ENCODE data around the gene TTLL3.
A peak's percentile ranks its signal among the peaks of the same experiment; 100 is the strongest.

The TTLL3 gene

GRCh38 chr3:9781978-9782603, 28.0 kb upstream of the TTLL3 start:
- DNase-seq = no peak

GRCh38 chr3:9782770-9783169, 27.3 kb upstream of the TTLL3 start:
- DNase-seq = no peak

GRCh38 chr3:9783954-9784353, 26.1 kb upstream of the TTLL3 start:
- DNase-seq = no peak

- no peak for DNase-seq
Observed at GRCh38 chr3:9784965-9785364, 25.1 kb upstream of the TTLL3 start.

GRCh38 chr3:9785602-9786001, 24.5 kb upstream of the TTLL3 start:
- no peak for DNase-seq

DNA sequence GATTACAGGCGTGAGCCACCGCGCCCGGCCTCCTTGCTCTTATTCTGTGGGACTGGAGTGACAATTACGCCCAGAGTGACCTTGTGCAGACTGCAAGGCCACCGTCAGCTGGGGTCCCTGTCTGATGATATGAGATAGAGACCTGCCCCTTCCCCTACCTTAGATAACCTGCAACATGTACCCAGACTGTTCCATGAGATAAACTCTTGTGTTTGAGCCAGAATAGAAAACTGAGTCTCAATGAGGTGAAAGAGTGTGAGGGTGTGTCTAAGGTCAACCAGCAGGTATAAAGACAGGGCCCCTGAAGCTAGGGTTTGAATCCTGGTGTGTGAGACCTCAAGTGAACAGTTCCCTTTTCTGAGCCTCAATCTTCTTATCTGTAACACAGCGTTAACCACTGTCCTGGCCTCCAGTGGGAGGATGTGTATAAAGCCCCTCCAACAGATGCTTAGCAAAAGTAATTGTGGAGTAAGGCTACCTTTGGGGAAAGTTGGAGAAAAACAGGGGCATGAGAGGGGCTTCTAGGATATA, 23.8 kb upstream of the TTLL3 start:
- DNase-seq = no peak

DNA sequence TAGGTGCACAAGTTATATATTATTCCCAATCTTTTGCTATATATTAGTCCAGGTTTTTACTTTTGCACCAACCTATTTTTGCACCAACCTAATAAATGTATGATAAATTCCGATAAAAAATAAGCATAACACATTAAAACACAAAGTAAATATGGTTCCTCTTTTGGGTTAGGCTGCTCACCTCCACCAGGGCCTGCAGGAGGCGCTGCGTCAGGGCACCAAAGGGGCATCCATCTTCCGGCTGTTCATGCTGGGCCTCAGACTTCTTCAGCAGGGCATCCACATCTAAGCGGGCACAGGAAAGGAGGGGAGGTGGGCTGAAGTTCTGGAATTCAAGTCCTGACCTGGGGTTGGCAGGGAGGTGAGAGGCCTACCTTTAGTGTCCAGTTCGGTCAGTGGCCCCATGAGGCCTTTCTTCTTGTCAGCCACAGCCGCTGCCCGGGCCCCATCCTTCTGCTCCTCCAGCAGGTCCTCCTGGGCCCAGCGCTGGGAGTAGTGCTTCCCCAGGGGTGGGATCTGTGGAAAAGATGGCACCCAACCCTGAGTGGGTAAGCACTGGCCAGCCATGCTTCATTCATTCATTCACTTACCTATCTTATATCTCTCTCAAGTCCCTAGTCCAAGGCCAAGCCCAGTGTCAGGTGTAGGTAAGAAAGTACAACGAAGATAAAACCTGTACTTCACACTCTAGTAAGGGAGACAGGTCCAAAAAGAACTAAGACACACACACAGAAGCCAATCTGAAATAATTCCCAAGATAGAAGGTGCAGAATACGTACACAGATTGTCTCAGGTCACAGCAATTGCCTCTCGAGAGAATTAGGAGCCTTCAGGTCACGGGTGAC, 23.0 kb upstream of the TTLL3 start:
- DNase-seq = no peak

DNA sequence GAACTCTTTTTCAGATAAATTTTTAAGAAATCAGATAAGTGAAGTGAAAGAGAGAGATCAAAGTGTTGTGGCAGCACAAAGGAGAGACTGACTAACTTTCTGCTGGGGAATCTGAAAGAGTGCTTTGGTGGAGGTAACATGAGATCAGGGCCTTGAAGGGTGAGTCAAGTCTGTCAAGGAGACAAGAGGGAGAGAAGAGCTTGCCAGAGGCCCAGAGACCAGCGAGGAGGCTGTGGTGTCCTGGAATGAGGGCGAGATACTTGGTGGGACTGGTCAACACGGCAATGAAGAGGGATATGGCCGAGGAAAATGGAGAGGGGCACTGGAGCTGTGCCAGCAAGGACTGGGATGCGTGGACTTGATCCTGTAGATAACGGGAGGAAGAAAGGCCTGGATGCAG, 22.3 kb upstream of the TTLL3 start:
- no peak for DNase-seq

DNA sequence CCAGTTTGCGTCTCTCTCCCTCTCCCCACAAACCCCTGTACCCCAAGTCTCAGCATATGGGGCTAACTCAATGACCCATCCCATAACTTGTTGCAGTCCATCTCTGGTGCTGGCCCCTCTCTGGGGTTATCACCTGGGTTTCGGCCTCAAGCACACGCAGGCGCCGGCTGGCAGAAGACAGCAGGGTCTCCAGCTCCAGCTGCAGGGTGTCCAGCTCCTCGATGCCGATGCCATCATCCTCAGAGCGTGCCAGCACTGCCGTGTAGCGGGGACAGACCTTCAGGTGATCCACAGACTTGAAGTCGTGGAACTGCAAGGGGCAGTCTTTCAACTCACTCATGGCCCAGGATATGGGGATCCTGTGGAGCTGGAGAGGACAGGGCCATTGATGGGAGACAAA, 18.9 kb upstream of the TTLL3 start:
- DNase-seq = no peak

DNA sequence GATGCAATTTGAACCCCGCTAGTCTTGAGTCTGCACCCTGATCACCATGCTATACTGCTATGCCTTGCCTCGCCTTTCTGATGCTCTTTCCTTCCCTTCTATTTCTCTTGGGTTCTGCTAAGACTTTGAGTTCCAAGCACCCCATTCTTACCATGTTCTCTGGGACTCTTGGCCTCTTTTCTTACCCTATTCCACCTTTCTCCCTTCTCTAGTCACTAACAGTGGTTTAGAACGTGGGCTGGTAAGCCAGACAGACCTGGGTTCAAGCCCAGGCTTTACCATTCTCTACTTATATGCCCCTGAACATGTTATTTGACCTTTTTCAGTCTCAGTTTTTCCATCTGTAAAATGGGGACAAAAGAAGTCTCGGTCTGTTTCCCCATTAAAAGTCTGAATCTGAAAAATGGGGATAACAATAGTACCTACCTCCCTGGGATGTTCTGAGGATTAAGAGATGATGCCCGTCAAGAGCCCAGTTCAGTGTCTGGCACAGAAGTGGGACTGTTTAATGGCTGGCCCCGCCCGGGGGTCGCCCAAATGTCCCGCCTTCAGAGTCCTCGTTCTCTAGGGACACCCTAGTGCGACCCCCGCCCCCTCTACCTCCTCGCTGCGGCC, 18.2 kb upstream of the TTLL3 start:
- DNase-seq = no peak

DNA sequence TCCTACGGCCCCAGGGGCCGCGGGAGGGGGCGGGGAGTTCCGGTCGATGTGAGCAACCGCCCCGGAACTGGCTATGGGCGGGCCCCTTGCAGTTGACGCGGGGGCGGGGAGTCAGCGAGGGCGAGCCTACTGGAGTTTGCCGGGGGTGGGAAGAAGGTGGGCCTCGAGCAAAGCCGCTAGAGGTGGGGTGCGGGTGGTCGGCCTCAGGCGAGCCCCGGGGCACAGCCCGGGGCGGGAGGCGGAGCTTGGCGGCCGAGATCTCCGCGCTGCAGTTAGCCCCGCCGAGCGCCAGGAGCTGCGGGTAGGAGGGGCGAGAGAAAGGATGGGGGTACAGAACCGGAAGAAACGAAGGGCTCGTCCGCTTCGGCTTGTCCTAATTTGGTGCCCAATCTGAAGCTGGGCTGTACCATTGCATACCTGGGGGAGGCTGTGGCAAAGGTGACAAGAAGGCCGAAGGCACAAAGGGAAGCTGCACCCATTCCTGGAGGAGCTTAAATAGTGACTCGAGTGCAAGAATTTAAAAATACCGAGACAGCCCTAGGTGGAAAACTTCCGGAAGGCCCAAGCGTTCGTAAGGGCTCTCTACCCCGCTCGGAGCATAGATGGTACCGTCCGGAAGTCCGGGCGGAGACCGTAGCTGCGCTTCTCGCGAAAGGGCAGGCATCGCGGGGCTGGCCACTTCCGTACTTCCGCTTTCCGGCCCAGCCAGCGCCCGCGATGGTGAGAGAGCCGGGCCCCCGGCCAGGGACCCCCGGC, 17.5 kb upstream of the TTLL3 start, which contains the start of the genes ARPC4 and TADA3:
Gene ARPC4 (plus strand): TSS at position 678 of the 756 bp plus-strand sequence. CDS start 40 bp downstream, at position 718.
Gene TADA3 (minus strand): TSS at position 69 of the 756 bp plus-strand sequence. CDS start 1,007 bp downstream, outside the sequence.
- DNase-seq = peak; percentile 91 to 95

DNA sequence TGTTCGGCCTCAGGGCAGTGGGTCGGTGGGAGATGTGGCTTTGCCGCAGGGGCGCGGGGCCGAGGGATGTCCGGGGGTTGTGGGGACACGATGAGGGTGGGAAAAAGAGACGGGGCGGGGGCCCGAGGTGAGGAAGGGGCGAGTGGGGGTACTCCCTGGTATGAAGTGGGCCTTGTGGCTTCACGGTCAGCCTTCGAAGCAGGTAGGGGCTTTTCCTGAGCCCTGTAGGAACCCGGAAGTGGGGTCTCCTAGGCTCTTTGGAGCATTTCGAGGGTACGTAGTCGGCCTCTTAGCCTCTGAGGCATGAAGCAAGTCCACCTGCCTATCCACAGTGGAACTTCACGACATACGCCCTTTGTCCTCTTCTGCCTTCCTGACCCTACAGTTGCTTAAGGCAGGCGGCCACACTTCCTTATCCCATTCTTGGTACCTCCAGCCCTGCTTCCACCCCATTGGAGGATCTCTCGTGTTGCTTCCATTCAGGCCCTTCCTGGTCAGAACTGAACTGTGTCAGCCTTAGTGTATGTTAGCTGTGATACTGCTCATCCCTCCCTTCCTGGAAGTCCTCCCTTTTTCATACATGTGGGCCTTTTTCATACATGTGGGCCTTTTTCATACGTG, 16.8 kb upstream of the TTLL3 start:
- peak in 1 of 2 experiments; percentile 24 for DNase-seq

GRCh38 chr3:9794400-9794799, 15.7 kb upstream of the TTLL3 start:
- DNase-seq = no peak

GRCh38 chr3:9795207-9795606, 14.9 kb upstream of the TTLL3 start:
- no peak for DNase-seq

GRCh38 chr3:9797196-9797945, 12.7 kb upstream of the TTLL3 start:
- DNase-seq = no peak

- no peak for DNase-seq
Observed at GRCh38 chr3:9800529-9800928, 9.5 kb upstream of the TTLL3 start.

DNA sequence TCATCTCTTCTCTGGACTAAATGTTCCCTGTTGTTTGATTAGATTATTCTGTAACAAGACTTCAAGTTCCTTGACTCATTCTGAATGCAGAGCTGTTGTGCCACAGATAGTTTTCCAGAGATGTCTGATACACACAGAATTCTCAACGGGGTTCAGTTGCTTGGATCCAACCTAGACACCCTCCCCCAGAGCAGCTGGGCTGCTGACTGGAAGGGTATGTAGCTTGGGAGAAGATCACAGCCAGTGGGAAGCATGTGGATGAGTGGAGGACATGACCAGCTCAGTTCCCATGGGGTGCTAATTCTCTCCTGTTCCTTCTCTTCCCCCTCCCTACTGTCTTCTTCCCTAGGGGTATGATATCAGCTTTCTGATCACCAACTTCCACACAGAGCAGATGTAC, 6.6 kb upstream of the TTLL3 start:
- no peak for DNase-seq

DNA sequence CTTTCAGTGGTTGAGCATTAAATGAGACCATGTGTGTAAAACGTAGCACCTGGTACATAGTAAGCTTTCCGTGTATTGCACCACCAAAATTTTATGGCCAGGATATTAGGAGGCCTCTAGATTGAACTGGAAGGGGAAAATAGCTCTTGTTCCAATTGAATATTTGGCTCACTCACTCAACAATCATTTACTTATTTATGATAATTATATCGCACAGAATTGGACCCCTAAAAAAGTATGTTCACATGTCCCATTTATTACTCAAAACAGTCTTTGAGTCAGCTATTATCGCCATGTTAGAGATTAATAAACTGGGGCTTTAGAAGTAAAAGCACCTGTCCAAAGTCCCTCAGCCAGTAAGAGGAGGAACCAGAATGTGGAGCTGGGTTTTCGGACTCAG, 5.1 kb upstream of the TTLL3 start:
- DNase-seq = no peak

DNA sequence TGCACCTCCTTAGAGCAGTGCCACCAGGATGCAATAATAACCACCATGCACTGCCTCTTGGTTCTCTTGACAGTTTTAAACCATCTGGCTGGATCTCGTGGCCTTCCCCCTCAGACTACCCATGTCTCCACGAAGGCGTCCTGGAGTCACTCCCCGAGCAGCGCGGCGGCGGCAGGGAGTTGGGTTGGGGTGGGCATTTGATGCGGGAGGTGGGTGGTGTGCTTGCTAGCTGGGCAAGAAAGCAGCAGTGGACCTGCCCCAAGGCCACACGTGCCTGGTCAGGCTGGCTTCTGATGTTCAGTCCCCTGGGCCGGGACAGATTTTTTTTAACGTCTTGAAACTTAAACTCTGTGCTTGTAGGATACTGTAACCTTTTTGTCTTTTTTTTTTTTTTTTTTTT, 3.9 kb upstream of the TTLL3 start:
- DNase-seq = no peak

GRCh38 chr3:9806688-9807589, 3.1 kb upstream of the TTLL3 start:
- DNase-seq = no peak

DNA sequence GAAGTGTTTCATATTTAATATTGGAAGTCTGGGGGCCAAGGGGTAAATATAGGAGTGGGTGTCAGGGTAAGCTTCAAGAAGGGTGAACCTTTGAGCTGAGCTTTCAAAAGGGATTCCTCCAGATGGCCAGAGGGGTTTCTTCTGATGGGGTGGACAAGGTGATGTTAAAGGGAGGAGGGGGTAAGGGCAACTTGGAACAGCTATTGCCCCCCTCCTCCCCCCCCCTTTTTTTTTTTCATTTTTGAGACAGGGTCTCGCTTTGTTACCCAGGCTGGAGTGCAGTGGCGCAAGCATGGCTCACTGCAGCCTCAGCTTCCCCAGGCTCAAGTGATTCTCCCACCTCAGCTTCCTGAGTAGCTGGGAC, 2.1 kb upstream of the TTLL3 start:
- DNase-seq = no peak
